ENCODE data around the gene KCNJ15.

The KCNJ15 gene

DNA sequence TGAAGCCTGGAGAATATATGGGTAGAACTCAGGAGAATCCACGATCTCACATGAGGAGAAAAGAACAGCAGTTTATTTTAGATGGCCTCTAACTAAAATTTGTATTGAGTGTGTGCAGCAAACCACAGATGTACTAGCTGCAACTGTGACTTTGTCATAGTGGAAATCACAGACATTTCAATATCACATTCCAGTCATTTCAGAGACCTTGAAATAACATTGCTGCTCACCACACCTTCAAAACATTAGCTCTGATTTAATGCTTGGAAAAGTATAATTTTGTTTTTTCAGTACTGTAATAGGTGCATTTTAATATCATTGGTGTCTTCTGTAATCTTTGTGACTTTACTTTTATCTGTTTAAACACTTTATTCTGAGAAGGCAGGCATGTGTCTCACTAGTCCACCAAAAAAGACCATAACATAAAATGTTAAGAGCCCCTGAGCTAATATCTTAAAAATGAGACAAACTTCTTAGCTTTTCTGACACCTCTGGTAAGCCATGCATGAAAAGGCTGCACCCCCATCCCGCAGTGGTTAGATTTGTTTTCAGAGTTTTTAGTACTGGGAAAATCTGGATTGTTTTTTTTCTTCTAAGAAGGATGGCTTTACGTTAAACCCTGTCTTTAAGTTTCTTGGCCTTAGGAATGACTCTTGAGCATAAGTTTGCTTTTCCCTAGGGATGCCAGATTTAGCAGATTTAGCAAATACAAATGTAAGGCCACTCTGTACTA lies 30.1 kb downstream of the KCNJ15 start (continued):
- TF ChIP-seq, protein P1, sequence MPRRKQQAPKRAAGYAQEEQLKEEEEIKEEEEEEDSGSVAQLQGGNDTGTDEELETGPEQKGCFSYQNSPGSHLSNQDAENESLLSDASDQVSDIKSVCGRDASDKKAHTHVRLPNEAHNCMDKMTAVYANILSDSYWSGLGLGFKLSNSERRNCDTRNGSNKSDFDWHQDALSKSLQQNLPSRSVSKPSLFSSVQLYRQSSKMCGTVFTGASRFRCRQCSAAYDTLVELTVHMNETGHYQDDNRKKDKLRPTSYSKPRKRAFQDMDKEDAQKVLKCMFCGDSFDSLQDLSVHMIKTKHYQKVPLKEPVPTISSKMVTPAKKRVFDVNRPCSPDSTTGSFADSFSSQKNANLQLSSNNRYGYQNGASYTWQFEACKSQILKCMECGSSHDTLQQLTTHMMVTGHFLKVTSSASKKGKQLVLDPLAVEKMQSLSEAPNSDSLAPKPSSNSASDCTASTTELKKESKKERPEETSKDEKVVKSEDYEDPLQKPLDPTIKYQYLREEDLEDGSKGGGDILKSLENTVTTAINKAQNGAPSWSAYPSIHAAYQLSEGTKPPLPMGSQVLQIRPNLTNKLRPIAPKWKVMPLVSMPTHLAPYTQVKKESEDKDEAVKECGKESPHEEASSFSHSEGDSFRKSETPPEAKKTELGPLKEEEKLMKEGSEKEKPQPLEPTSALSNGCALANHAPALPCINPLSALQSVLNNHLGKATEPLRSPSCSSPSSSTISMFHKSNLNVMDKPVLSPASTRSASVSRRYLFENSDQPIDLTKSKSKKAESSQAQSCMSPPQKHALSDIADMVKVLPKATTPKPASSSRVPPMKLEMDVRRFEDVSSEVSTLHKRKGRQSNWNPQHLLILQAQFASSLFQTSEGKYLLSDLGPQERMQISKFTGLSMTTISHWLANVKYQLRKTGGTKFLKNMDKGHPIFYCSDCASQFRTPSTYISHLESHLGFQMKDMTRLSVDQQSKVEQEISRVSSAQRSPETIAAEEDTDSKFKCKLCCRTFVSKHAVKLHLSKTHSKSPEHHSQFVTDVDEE (CRISPR knock-in tag; IDR thresholded peaks at IDR 0.05): no peak
- no peak for TF ChIP-seq OSR1 (CRISPR knock-in tag; IDR thresholded peaks at IDR 0.05)
- TF ChIP-seq, protein P2, sequence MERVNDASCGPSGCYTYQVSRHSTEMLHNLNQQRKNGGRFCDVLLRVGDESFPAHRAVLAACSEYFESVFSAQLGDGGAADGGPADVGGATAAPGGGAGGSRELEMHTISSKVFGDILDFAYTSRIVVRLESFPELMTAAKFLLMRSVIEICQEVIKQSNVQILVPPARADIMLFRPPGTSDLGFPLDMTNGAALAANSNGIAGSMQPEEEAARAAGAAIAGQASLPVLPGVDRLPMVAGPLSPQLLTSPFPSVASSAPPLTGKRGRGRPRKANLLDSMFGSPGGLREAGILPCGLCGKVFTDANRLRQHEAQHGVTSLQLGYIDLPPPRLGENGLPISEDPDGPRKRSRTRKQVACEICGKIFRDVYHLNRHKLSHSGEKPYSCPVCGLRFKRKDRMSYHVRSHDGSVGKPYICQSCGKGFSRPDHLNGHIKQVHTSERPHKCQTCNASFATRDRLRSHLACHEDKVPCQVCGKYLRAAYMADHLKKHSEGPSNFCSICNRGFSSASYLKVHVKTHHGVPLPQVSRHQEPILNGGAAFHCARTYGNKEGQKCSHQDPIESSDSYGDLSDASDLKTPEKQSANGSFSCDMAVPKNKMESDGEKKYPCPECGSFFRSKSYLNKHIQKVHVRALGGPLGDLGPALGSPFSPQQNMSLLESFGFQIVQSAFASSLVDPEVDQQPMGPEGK (CRISPR knock-in tag; IDR thresholded peaks at IDR 0.05; ENCODE audit: borderline replicate concordance): no peak
- TF ChIP-seq TOX (CRISPR knock-in tag; IDR thresholded peaks at IDR 0.05; ENCODE audit: borderline replicate concordance): no peak
- TF ChIP-seq ISL1 (CRISPR knock-in tag; IDR thresholded peaks at IDR 0.05): no peak
- no peak for TF ChIP-seq SNAI2 (CRISPR knock-in tag; IDR thresholded peaks at IDR 0.05)
- no peak for TF ChIP-seq GLIS3 (CRISPR knock-in tag; IDR thresholded peaks at IDR 0.05)

DNA sequence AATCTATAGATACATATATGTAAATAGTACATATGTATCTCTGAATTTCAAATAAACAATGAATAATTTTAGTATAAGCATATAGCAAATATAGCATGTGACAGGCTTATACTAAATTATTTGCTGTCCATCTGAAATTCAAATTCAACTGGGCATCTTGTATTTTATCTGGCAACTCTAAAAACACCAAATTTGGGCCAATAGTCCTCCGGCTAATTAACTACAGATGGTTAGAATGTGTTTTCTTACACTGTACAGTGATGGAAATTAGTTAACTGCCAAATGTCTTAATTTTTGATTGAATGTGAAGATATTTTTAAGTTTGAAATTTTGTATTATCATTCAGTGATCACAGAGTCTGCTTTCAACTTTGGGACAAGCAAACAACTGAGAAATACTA lies 30.7 kb downstream of the KCNJ15 start:
- no peak for TF ChIP-seq CSDC2 (CRISPR knock-in tag; IDR thresholded peaks at IDR 0.05)
- TF ChIP-seq OSR1 (CRISPR knock-in tag; IDR thresholded peaks at IDR 0.05): no peak
- TF ChIP-seq, protein P3, sequence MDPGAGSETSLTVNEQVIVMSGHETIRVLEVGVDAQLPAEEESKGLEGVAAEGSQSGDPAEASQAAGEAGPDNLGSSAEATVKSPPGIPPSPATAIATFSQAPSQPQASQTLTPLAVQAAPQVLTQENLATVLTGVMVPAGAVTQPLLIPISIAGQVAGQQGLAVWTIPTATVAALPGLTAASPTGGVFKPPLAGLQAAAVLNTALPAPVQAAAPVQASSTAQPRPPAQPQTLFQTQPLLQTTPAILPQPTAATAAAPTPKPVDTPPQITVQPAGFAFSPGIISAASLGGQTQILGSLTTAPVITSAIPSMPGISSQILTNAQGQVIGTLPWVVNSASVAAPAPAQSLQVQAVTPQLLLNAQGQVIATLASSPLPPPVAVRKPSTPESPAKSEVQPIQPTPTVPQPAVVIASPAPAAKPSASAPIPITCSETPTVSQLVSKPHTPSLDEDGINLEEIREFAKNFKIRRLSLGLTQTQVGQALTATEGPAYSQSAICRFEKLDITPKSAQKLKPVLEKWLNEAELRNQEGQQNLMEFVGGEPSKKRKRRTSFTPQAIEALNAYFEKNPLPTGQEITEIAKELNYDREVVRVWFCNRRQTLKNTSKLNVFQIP (CRISPR knock-in tag; IDR thresholded peaks at IDR 0.05; ENCODE audit: borderline replicate concordance, low read depth): no peak
- no peak for TF ChIP-seq SNAI2 (CRISPR knock-in tag; IDR thresholded peaks at IDR 0.05)
- TF ChIP-seq, protein P1 (CRISPR knock-in tag; IDR thresholded peaks at IDR 0.05): no peak
- no peak for TF ChIP-seq ISL1 (CRISPR knock-in tag; IDR thresholded peaks at IDR 0.05)
- no peak for TF ChIP-seq ZFP30 (CRISPR knock-in tag; IDR thresholded peaks at IDR 0.05)
- TF ChIP-seq ZNF565 (CRISPR knock-in tag; conservative IDR thresholded peaks at IDR 0.05; ENCODE audit: low read depth): no peak
- ATAC-seq: no peak

DNA sequence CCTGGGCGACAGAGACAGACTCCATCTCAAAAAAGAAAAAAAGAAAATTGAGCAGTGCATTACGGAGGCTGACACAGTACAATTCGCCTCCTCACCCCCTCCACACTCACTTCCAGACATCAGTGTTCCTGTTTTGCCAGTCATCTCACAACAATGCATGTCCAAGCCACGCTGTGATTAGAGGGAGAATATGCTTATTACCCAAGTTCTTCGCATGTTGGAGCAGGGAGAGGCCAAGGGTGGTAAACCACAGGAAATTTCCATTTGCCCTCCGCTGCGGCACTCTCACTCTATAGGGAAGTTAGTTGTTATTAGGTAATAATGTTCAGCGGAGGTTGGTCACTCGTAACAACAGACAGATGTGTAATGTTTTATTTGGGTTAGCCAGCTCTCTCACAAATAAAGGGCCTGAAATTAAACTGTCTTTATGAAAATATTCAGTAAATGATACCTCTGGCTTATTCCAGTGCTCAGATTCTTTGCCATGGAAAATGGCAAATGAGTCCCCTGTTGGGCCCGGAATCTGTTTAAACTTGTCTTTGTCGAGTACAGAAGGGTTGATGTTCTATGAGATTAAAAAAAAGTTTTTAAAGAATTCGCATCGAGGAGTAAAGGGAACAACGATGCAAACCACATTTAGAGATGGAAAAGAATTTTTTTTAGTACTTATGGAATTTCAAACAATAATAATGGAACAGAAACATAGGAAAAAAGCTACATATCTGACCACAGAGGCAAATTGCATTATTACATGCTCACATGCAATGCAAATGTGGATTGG lies 33.1 kb downstream of the KCNJ15 start:
- peak; percentile 22; the same call in 1 of the 3 replicates for ATAC-seq
- TF ChIP-seq GLIS3 (CRISPR knock-in tag; IDR thresholded peaks at IDR 0.05) (no peak), ZNF8 (CRISPR knock-in tag; IDR thresholded peaks at IDR 0.05) (no peak), PPARA (CRISPR knock-in tag; IDR thresholded peaks at IDR 0.05; ENCODE audit: borderline replicate concordance) (no peak), OSR1 (CRISPR knock-in tag; IDR thresholded peaks at IDR 0.05) (no peak), TCF4 (CRISPR knock-in tag; IDR thresholded peaks at IDR 0.05; ENCODE audit: borderline replicate concordance) (no peak), ESRRG (CRISPR knock-in tag; IDR thresholded peaks at IDR 0.05) (no peak), ZNF565 (CRISPR knock-in tag; conservative IDR thresholded peaks at IDR 0.05; ENCODE audit: low read depth) (no peak), SNAI2 (CRISPR knock-in tag; IDR thresholded peaks at IDR 0.05) (no peak)
- TF ChIP-seq, protein P4, sequence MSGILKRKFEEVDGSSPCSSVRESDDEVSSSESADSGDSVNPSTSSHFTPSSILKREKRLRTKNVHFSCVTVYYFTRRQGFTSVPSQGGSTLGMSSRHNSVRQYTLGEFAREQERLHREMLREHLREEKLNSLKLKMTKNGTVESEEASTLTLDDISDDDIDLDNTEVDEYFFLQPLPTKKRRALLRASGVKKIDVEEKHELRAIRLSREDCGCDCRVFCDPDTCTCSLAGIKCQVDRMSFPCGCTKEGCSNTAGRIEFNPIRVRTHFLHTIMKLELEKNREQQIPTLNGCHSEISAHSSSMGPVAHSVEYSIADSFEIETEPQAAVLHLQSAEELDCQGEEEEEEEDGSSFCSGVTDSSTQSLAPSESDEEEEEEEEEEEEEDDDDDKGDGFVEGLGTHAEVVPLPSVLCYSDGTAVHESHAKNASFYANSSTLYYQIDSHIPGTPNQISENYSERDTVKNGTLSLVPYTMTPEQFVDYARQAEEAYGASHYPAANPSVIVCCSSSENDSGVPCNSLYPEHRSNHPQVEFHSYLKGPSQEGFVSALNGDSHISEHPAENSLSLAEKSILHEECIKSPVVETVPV (CRISPR knock-in tag; IDR thresholded peaks at IDR 0.05): no peak
- TF ChIP-seq, protein P2 (CRISPR knock-in tag; IDR thresholded peaks at IDR 0.05; ENCODE audit: borderline replicate concordance): no peak
- TF ChIP-seq, protein P5, sequence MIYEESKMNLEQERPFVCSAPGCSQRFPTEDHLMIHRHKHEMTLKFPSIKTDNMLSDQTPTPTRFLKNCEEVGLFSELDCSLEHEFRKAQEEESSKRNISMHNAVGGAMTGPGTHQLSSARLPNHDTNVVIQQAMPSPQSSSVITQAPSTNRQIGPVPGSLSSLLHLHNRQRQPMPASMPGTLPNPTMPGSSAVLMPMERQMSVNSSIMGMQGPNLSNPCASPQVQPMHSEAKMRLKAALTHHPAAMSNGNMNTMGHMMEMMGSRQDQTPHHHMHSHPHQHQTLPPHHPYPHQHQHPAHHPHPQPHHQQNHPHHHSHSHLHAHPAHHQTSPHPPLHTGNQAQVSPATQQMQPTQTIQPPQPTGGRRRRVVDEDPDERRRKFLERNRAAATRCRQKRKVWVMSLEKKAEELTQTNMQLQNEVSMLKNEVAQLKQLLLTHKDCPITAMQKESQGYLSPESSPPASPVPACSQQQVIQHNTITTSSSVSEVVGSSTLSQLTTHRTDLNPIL (CRISPR knock-in tag; IDR thresholded peaks at IDR 0.05; ENCODE audit: low read depth): no peak

Data from SK-N-SH treated with all-trans-retinoic acid at 6 μM for 48 hours (cell line).